ENCODE measurements around the gene CAMTA1. TPM values are rescaled to one million over a fixed set of nuclear protein-coding genes. Genes with fewer than 3 reads are reported as not detected.

Gene CAMTA1
- total RNA-seq, 4 donors from 2014 or later = 86.3 to 170 (median 132) TPM

DNA sequence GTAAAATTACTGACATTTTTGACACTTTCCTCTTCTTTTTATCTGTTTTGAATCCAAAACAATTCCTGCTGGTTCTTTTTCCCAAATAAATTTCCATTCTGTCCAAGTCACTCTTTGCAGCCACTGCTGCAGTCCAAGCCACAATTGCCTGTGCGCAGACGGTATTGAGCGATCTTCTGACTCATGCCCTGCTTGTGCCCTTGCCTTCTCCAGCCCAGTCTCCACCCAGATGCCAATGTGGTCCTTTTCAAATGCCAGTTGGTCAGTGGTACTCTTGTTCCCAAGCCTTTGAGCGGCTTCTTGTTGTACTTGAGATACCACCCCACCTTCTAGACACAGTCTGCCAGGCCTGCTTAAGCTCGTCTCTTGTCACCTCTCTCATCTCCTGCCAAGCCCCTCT lies 78.9 kb downstream of the CAMTA1 start:
- H3K27me3 ChIP-seq = no peaks in the 10 kb centered on the region
- TF ChIP-seq CTCF (IDR thresholded peaks at IDR 0.05) (no peak), POLR2A (IDR thresholded peaks at IDR 0.05) (no peak), POLR2AphosphoS5 (IDR thresholded peaks at IDR 0.05) (no peak), EP300 (IDR thresholded peaks at IDR 0.05) (no peak)
- H3K27ac ChIP-seq = no peak overlapping the region
- no peaks in the 10 kb centered on the region for H3K9me3 ChIP-seq
- 86 to 100% methylated on average over 2 to 5 of the region's 5 CpGs for WGBS, 2 donors (ENCODE audit: low coverage in 1 of 2)
- ATAC-seq = no peak
- H3K36me3 ChIP-seq = peaks cover 0 to 6% of the 10 kb centered on the region in 2 donors
- H3K4me1 ChIP-seq = peaks cover 0 to 24% (median 5%) of the 10 kb centered on the region in 3 donors
- H3K4me3 ChIP-seq = no peak overlapping the region

DNA sequence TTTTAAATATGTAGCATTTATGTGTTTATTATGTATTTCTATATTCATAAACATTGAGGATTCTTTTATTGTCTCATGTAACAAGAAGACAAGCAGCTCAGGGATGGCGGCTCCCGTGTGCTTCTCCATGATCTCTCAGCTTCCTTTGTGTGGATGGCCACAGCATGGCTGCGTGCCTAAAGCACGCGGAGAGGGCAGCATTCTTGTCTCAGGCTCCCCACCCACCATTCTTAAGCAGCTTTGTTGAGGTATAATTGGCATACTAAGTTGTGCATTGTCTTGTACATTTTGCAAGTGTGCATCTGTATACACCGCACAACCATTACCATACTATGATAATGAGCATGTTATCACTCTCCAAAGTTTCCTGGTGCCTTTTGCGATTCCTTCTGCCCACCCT lies 81.6 kb downstream of the CAMTA1 start:
- Histone ChIP-seq H3K27me3 (no peaks in the 10 kb centered on the region), H3K9me3 (no peaks in the 10 kb centered on the region), H3K4me1 (peaks cover 0 to 33% (median 0%) of the 10 kb centered on the region in 3 donors), H3K4me3 (no peak overlapping the region), H3K27ac (no peak overlapping the region), H3K36me3 (peaks cover 0 to 6% of the 10 kb centered on the region in 2 donors)
- TF ChIP-seq CTCF (IDR thresholded peaks at IDR 0.05) (no peak), EP300 (IDR thresholded peaks at IDR 0.05) (no peak), POLR2A (IDR thresholded peaks at IDR 0.05) (no peak), POLR2AphosphoS5 (IDR thresholded peaks at IDR 0.05) (no peak)
- WGBS, 2 donors (ENCODE audit: low coverage in 1 of 2) = 84 to 94% methylated on average over 3 to 7 of the region's 7 CpGs
- ATAC-seq = no peak

- TF ChIP-seq EP300 (IDR thresholded peaks at IDR 0.05) = no peak
- no peak for TF ChIP-seq POLR2A (IDR thresholded peaks at IDR 0.05)
- no peak for TF ChIP-seq CTCF (IDR thresholded peaks at IDR 0.05)
- TF ChIP-seq POLR2AphosphoS5 (IDR thresholded peaks at IDR 0.05) = no peak
- Histone ChIP-seq H3K4me3 (no peak overlapping the region), H3K9me3 (no peaks in the 10 kb centered on the region), H3K27ac (no peak overlapping the region), H3K27me3 (no peaks in the 10 kb centered on the region), H3K36me3 (peaks cover 0 to 6% of the 10 kb centered on the region in 2 donors), H3K4me1 (peaks cover 0 to 33% (median 0%) of the 10 kb centered on the region in 3 donors)
- WGBS, 2 donors (ENCODE audit: low coverage in 1 of 2) = 82 to 84% methylated on average over 5 of the region's 5 CpGs
- ATAC-seq = no peak
Observed at GRCh38 chr1:6867321-6867720, 82.1 kb downstream of the CAMTA1 start.

GRCh38 chr1:6867729-6868659 lies 82.7 kb downstream of the CAMTA1 start:
- Histone ChIP-seq H3K4me3 (no peak overlapping the region), H3K4me1 (peaks cover 0 to 33% (median 0%) of the 10 kb centered on the region in 3 donors), H3K9me3 (no peaks in the 10 kb centered on the region), H3K27me3 (no peaks in the 10 kb centered on the region), H3K27ac (no peak overlapping the region), H3K36me3 (peaks cover 0 to 6% of the 10 kb centered on the region in 2 donors)
- no peak for TF ChIP-seq POLR2AphosphoS5 (IDR thresholded peaks at IDR 0.05)
- no peak for TF ChIP-seq EP300 (IDR thresholded peaks at IDR 0.05)
- no peak for TF ChIP-seq POLR2A (IDR thresholded peaks at IDR 0.05)
- TF ChIP-seq CTCF (IDR thresholded peaks at IDR 0.05) = no peak
- no peak for ATAC-seq
- 72 to 74% methylated on average over 7 to 9 of the region's 10 CpGs for WGBS, 2 donors (ENCODE audit: low coverage in 1 of 2)
